Nasal cavity respiratory epithelium epithelial cell of viscerocranial mucosa (primary cell): ENCODE data around the gene XPNPEP1. TPM values are rescaled to one million over a fixed set of nuclear protein-coding genes. Genes with fewer than 3 reads are reported as not detected.

Experiments
- total RNA-seq: library from RNA; depleted of rRNA; stranded (reverse); fragments of >200 nt; gene quantifications from 2 replicates; pipeline ENCODE4 v1.2.3, GENCODE V29; 2014

Gene XPNPEP1
- 75.2 and 138 TPM in 2 replicates for total RNA-seq

DNA sequence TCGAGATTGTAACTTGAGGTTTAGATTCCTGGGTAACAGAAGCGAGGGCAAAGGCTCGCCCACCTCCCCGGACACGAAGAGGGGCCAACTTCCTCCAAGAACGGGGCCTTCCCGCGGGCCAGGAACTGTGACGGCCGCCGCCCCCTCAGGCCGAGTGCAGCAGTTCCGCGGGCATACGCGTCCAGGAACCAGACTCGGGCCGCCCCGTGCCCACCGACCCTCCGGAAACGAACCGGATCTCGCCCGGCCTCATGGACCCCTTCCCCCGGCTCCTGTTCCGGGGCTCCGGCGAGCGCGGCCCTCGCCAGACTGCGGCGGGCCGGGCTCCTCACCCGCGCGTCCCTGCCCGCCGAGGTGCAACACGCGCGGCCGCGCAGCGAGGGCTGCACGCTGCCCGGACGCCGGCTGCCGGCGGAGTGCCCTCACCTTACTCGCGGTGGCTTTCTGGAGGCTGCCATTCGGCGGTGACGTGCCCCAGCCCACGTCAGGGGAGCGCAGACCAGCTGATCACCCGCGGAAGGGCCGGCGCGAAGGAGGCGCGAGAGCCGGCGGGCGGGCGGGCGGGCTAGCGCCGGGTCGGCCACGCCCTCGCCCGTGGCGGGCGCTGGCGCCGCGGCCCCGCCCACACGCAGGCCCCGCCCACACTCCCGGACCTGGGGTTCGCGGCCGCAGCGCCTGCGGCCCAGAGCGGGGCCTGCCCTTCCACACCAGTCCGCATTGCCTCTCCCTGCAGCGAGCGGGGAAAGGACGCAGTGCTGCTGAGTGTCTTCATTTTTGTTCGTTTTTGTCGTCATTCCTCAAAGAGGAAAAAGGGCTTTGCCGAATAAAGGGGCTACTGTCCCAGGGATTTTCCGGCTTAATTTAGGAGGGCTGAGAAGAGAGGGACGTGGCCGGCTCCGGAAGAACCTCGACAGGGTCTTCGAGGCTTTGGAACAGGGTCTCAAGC, at the start of gene XPNPEP1:
XPNPEP1 (minus strand) TSS at position 536 of the 946 bp plus-strand sequence; CDS start at position 458, 78 bp downstream.

Other genes starting within 250 kb of the XPNPEP1 start
- gene ADD3, start 84.5 kb upstream of the XPNPEP1 start, total RNA-seq = 24.3 and 111 TPM in 2 replicates